Sigmoid colon (tissue), 4 donors: ENCODE data around the gene REG3A.

ENCODE experiments used
- EP300 ChIP-seq, 4 donors: sonication (generic); formaldehyde crosslinking; IDR thresholded peaks; one replicate each; pipeline ENCODE4 v1.6.1; 2017; ENCODE audit warnings: antibody characterized with exemption in 4 of 4
- POLR2A ChIP-seq, 2 donors: fragments of 450-650 bp; IDR thresholded peaks; one replicate each; pipeline ENCODE4 v1.6.1; 2016; ENCODE audit warnings: antibody characterized with exemption in 2 of 2, mild to moderate bottlenecking in 2 of 2, moderate library complexity in 2 of 2
- POLR2AphosphoS5 ChIP-seq, 4 donors: sonication (generic); formaldehyde crosslinking; IDR thresholded peaks; one replicate each; pipeline ENCODE4 v1.6.1; 2017; ENCODE audit warnings: antibody characterized with exemption in 4 of 4
- TF ChIP-seq, protein P1 (sequence below), 4 experiments: fragments of 450-650 bp in 3 of 4; fragments of 200-600 bp in 1 of 4; IDR thresholded peaks; one replicate each; pipeline ENCODE4 v1.5.1; 2016 to 2019; ENCODE audit warnings: antibody characterized with exemption in 4 of 4, mild to moderate bottlenecking in 3 of 4, moderate library complexity in 2 of 4

DNA sequence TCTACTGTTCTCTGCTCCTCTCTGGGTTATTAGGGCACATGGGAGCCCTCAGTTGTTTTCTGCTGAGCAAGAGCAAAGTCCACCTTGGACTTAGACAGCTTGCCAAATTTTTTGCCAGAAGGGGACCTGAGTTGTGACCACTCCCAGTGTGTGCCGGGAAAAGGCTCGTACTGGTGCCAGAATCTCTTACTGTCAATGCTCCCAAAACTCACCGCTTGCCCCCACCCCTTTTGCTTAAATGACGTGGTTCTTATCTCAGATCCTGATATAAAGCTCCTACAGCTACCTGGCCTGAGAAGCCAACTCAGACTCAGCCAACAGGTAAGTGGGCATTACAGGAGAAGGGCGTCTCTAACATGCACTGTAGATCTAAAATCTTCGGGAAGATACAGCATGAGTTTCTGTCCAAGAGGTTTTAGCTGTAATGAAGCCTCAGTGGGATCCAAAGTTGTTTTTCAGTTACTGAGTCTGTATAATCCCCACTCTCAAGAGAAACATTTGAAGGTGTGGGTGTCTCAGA, 39.3 kb downstream of the REG3A start, which contains the start of gene REG1A:
- TF ChIP-seq POLR2AphosphoS5 (IDR thresholded peaks at IDR 0.05): no peak
- TF ChIP-seq POLR2A (IDR thresholded peaks at IDR 0.05): no peak
- no peak for TF ChIP-seq EP300 (IDR thresholded peaks at IDR 0.05)
- TF ChIP-seq, protein P1, sequence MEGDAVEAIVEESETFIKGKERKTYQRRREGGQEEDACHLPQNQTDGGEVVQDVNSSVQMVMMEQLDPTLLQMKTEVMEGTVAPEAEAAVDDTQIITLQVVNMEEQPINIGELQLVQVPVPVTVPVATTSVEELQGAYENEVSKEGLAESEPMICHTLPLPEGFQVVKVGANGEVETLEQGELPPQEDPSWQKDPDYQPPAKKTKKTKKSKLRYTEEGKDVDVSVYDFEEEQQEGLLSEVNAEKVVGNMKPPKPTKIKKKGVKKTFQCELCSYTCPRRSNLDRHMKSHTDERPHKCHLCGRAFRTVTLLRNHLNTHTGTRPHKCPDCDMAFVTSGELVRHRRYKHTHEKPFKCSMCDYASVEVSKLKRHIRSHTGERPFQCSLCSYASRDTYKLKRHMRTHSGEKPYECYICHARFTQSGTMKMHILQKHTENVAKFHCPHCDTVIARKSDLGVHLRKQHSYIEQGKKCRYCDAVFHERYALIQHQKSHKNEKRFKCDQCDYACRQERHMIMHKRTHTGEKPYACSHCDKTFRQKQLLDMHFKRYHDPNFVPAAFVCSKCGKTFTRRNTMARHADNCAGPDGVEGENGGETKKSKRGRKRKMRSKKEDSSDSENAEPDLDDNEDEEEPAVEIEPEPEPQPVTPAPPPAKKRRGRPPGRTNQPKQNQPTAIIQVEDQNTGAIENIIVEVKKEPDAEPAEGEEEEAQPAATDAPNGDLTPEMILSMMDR (IDR thresholded peaks at IDR 0.05): no peak
